Daoy (cell line): Measurements from ENCODE around the gene FOXL2NB. TPM values are rescaled to one million over a fixed set of nuclear protein-coding genes. Genes with fewer than 3 reads are reported as not detected.
"Not testable (repeated sequence)": the region's sequence is repeated elsewhere in the genome, so short reads cannot be mapped to it uniquely, and the experiment has no call there.

ENCODE experiments used
- DNase-seq: peaks from one replicate; pipeline ENCODE4 v3.0.0-alpha.2; 2015; ENCODE audit warnings: low read depth
- total RNA-seq: library from RNA; depleted of rRNA; stranded (reverse); fragments of >200 nt; shearing (Covaris generic); gene quantifications from 2 replicates; pipeline ENCODE4 v1.2.3, GENCODE V29; 2014; rRNA removed

The FOXL2NB gene
- 4.1 and 7.2 TPM in 2 replicates for total RNA-seq

- peak; percentile 95 for DNase-seq
Observed at GRCh38 chr3:138946663-138947494, at the start of gene FOXL2NB, which contains the start of gene FOXL2. FOXL2NB (plus strand) TSS chr3:138947217; CDS start chr3:138947365, 148 bp downstream. FOXL2 (minus strand) TSS chr3:138947137; CDS start chr3:138946722, 415 bp downstream.

GRCh38 chr3:138898301-138898700 is 48.7 kb upstream of the FOXL2NB start:
- DNase-seq: peak; percentile 37

GRCh38 chr3:138898708-138899107 is 48.3 kb upstream of the FOXL2NB start:
- no peak for DNase-seq

- DNase-seq: no peak
Observed at GRCh38 chr3:138899351-138899991, 47.5 kb upstream of the FOXL2NB start.

GRCh38 chr3:138901567-138901966 is 45.5 kb upstream of the FOXL2NB start:
- no peak for DNase-seq

GRCh38 chr3:138902171-138902570 is 44.8 kb upstream of the FOXL2NB start:
- no peak for DNase-seq

GRCh38 chr3:138907539-138907938 is 39.5 kb upstream of the FOXL2NB start:
- DNase-seq: no peak

GRCh38 chr3:138908846-138909245 is 38.2 kb upstream of the FOXL2NB start:
- no peak for DNase-seq

GRCh38 chr3:138909904-138910303 is 37.1 kb upstream of the FOXL2NB start:
- DNase-seq: no peak

- no peak for DNase-seq
Observed at GRCh38 chr3:138911621-138912020, 35.4 kb upstream of the FOXL2NB start.

GRCh38 chr3:138912237-138912636 is 34.8 kb upstream of the FOXL2NB start:
- DNase-seq: no peak

- no peak for DNase-seq
Observed at GRCh38 chr3:138913766-138914165, 33.3 kb upstream of the FOXL2NB start.

GRCh38 chr3:138914870-138915502 is 32.0 kb upstream of the FOXL2NB start:
- peak; percentile 86 for DNase-seq

GRCh38 chr3:138915503-138916498 is 31.2 kb upstream of the FOXL2NB start:
- peak; percentile 94 for DNase-seq

GRCh38 chr3:138916824-138917223 is 30.2 kb upstream of the FOXL2NB start:
- peak; percentile 30 for DNase-seq

GRCh38 chr3:138919325-138919724 is 27.7 kb upstream of the FOXL2NB start:
- no peak for DNase-seq

- peak; percentile 76 for DNase-seq
Observed at GRCh38 chr3:138921316-138922292, 25.4 kb upstream of the FOXL2NB start.

GRCh38 chr3:138922400-138922799 is 24.6 kb upstream of the FOXL2NB start:
- DNase-seq: not testable (repeated sequence)

GRCh38 chr3:138923531-138923994 is 23.5 kb upstream of the FOXL2NB start:
- DNase-seq: peak; percentile 87
